Smooth muscle cell (in vitro differentiated cells): ENCODE measurements around the gene PGBD5. TPM values are rescaled to one million over a fixed set of nuclear protein-coding genes. Genes with fewer than 3 reads are reported as not detected.

Experiments
- DNase-seq: peaks from one replicate; lab custom pipeline; 2025; ENCODE audit not compliant: unreplicated experiment; lab: John Stamatoyannopoulos, UW
- H2AFZ ChIP-seq: fragments of 200-600 bp; sonication (generic); 2 replicates; pipeline ENCODE4 v1.6.0; 2016; ENCODE audit warnings: antibody characterized with exemption, low read depth, mild to moderate bottlenecking
- H3F3A ChIP-seq: fragments of 200-600 bp; sonication (generic); 2 replicates; pipeline ENCODE4 v1.6.0; 2017; ENCODE audit warnings: antibody characterized with exemption, low read depth
- H3K27ac ChIP-seq: fragments of 200-600 bp; sonication (generic); 2 replicates; pipeline ENCODE4 v1.5.1; 2016; ENCODE audit warnings: low read depth, mild to moderate bottlenecking
- H3K27me3 ChIP-seq: fragments of 200-600 bp; sonication (generic); 2 replicates; pipeline ENCODE4 v1.6.1; 2016; ENCODE audit warnings: low read depth, mild to moderate bottlenecking
- H3K36me3 ChIP-seq: fragments of 200-600 bp; sonication (generic); 2 replicates; pipeline ENCODE4 v1.5.1; 2016; ENCODE audit warnings: low read depth
- H3K4me1 ChIP-seq: fragments of 200-600 bp; sonication (generic); 2 replicates; pipeline ENCODE4 v1.5.1; 2016; ENCODE audit warnings: low read depth
- H3K4me2 ChIP-seq: fragments of 200-600 bp; sonication (generic); 2 replicates; pipeline ENCODE4 v1.6.0; 2016; ENCODE audit warnings: mild to moderate bottlenecking
- H3K4me3 ChIP-seq: fragments of 200-600 bp; sonication (generic); 2 replicates; pipeline ENCODE4 v1.5.1; 2016; ENCODE audit warnings: mild to moderate bottlenecking
- H3K79me2 ChIP-seq: fragments of 200-600 bp; sonication (generic); 2 replicates; pipeline ENCODE4 v1.6.0; 2016; ENCODE audit warnings: low read depth, mild to moderate bottlenecking
- H3K9ac ChIP-seq: fragments of 200-600 bp; sonication (generic); 2 replicates; pipeline ENCODE4 v1.6.0; 2016; ENCODE audit warnings: low read depth
- H3K9me3 ChIP-seq: fragments of 200-600 bp; sonication (generic); replicated peaks from 2 replicates; pipeline ENCODE4 v1.5.1; 2016; ENCODE audit warnings: low read depth
- H4K20me1 ChIP-seq: fragments of 200-600 bp; sonication (generic); 2 replicates; pipeline ENCODE4 v1.6.0; 2016; ENCODE audit warnings: low read depth
- WGBS: methylation state at CpG from one replicate; pipeline ENCODE4 v1.1.7; 2016; ENCODE audit warnings: low lambda C conversion rate; 5-methylcytosine and 5-hydroxymethylcytosine counted together
- polyA plus RNA-seq: library from polyadenylated mRNA; unstranded; fragments of >200 nt; fragmentation: Nextera tagmentation; extraction: Ambion mirVana; gene quantifications from 2 replicates; pipeline ENCODE4 v1.2.1, GENCODE V29; 2016
- total RNA-seq: library from RNA; depleted of rRNA; stranded (reverse); fragments of >200 nt; gene quantifications from 2 replicates; pipeline ENCODE4 v1.2.3, GENCODE V29; 2014
- TF ChIP-seq, protein P1 (sequence below): fragments of 200-600 bp; sonication (generic); IDR thresholded peaks from 2 replicates; pipeline ENCODE4 v1.5.1; 2017; ENCODE audit warnings: borderline replicate concordance, mild to moderate bottlenecking, antibody characterized with exemption; ENCODE audit not compliant: insufficient read depth, poor library complexity, severe bottlenecking

The PGBD5 gene
- total and polyA plus RNA-seq, 2 experiments from 2014 or later, result 0.83 to 0.94 TPM

DNA sequence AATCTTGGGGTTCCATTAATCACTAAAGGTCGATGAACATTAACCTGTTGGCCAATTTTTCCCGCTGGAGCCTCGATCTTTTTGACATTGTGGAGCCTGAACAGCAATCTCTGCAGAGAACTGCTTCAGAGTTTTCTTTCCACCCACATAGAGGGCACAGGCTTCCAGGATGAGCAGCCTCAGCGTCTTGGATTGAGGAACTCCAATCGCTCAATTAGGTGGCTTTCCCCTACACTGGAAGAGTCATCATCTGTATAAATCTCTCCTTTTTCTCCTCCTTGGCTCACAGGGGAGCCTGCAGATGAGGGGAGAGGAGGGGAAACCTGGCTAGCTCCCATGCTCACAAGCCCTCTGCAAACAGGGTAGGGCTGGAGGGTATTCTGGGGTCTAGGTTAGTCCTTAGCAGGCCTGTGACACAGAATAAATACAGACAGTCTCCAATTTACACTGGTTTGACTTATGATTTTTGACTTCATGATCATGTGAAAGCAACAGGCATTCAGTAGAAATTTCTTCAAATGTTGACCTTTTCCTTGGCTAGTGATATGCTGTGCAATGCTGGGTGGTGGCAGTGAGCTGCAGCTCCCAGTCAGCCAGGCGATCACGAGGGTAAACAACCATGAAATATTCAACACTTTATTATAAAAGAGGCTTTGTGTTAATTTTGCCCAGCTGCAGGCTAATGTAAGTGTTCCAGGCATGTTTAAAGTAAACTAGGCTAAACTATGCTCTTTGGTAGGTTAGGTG, 80.8 kb downstream of the PGBD5 start:
- DNase-seq, result no peak
- Histone ChIP-seq H3K27me3 (no peaks in the 10 kb centered on the region), H3K4me1 (no peaks in the 10 kb centered on the region), H3K4me2 (no peak overlapping the region), H4K20me1 (no peaks in the 10 kb centered on the region), H3K9me3 (no peaks in the 10 kb centered on the region), H2AFZ (no peak overlapping the region), H3K27ac (no peak overlapping the region), H3F3A (no peaks in the 10 kb centered on the region), H3K79me2 (no peaks in the 10 kb centered on the region), H3K36me3 (no peaks in the 10 kb centered on the region), H3K9ac (no peak overlapping the region), H3K4me3 (no peak overlapping the region)
- TF ChIP-seq, protein P1, sequence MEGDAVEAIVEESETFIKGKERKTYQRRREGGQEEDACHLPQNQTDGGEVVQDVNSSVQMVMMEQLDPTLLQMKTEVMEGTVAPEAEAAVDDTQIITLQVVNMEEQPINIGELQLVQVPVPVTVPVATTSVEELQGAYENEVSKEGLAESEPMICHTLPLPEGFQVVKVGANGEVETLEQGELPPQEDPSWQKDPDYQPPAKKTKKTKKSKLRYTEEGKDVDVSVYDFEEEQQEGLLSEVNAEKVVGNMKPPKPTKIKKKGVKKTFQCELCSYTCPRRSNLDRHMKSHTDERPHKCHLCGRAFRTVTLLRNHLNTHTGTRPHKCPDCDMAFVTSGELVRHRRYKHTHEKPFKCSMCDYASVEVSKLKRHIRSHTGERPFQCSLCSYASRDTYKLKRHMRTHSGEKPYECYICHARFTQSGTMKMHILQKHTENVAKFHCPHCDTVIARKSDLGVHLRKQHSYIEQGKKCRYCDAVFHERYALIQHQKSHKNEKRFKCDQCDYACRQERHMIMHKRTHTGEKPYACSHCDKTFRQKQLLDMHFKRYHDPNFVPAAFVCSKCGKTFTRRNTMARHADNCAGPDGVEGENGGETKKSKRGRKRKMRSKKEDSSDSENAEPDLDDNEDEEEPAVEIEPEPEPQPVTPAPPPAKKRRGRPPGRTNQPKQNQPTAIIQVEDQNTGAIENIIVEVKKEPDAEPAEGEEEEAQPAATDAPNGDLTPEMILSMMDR, result no peak
- WGBS, result 91% methylated on average over 7 of the region's 7 CpGs

DNA sequence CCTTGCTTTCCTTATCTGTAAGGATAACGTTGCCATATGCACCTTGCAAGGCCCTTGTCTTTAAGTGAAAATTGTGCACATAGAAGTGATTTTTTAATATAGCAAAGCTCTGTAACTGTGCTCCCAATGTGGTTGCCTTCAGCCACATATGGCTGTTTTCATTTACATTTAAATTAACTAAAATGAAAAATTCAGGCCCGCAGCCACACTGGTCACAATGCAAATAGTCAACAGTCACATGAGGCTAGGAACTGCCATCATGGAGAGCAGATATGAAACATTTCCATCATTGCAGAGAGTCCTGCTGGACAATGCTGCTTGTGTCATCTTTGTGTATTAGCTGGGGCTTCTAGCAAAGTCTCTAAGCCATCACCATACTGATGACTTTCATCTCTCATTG, 83.4 kb downstream of the PGBD5 start:
- Histone ChIP-seq H3K36me3 (no peaks in the 10 kb centered on the region), H3K27me3 (no peaks in the 10 kb centered on the region), H3K9ac (no peak overlapping the region), H4K20me1 (no peaks in the 10 kb centered on the region), H3K27ac (no peak overlapping the region), H3K79me2 (no peaks in the 10 kb centered on the region), H3F3A (no peaks in the 10 kb centered on the region), H3K4me1 (no peaks in the 10 kb centered on the region), H2AFZ (no peak overlapping the region), H3K9me3 (no peaks in the 10 kb centered on the region), H3K4me3 (no peak overlapping the region), H3K4me2 (no peak overlapping the region)
- WGBS, result 90% methylated on average over 2 of the region's 2 CpGs
- DNase-seq, result no peak
- TF ChIP-seq, protein P1, result no peak

DNA sequence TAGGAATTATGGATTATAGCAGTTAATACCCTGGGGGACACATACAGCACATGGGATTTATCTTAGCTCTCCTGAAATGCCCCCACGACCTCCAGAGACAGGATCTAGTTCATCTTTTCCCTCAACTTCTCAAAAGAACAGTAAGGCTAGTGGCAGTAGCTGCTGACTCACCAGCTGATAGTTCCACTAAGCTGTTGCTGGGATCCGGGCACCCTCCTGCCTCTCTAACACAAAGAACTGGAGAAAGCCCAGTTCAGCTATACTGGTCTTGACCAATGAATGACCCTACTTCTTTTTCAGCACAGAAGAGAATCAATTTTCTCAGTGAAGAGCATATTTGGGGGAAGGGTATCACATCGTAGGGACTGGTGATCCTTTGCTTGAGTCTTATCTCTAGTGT, 84.1 kb downstream of the PGBD5 start:
- Histone ChIP-seq H3K36me3 (no peaks in the 10 kb centered on the region), H3K9ac (no peak overlapping the region), H3K4me2 (no peak overlapping the region), H3K9me3 (no peaks in the 10 kb centered on the region), H3K4me1 (no peaks in the 10 kb centered on the region), H4K20me1 (no peaks in the 10 kb centered on the region), H3K27ac (no peak overlapping the region), H3K4me3 (no peak overlapping the region), H3K27me3 (no peaks in the 10 kb centered on the region), H3K79me2 (no peaks in the 10 kb centered on the region), H3F3A (no peaks in the 10 kb centered on the region), H2AFZ (no peak overlapping the region)
- no peak for DNase-seq
- TF ChIP-seq, protein P1, result no peak
- WGBS, result 40% methylated on average over 3 of the region's 3 CpGs

DNA sequence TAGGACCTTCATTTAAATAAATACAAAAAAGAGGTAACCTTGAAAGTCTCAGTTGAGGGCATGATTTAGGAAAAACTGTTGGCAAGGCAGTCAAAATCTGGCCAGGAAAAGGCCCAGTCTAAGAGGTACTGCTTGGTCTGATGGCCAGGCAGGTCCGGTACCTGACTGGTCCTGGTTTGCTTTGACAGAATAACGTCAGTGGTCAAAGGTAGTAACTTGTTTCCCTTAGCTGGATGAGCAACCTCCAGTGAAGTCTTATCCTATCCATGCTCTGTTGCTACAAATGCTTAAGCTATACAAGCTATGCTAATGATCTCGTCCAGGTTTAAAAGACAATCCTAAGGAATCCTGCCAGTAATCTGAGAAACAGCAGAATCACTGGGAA, 85.0 kb downstream of the PGBD5 start:
- Histone ChIP-seq H3K4me3 (no peak overlapping the region), H3K36me3 (no peaks in the 10 kb centered on the region), H3K79me2 (no peaks in the 10 kb centered on the region), H3K4me1 (no peaks in the 10 kb centered on the region), H2AFZ (no peak overlapping the region), H3K9me3 (no peaks in the 10 kb centered on the region), H3K27me3 (no peaks in the 10 kb centered on the region), H3F3A (no peaks in the 10 kb centered on the region), H3K4me2 (no peak overlapping the region), H4K20me1 (no peaks in the 10 kb centered on the region), H3K9ac (no peak overlapping the region), H3K27ac (no peak overlapping the region)
- WGBS, result 53% methylated on average over 3 of the region's 3 CpGs
- DNase-seq, result no peak
- TF ChIP-seq, protein P1, result no peak
